NT2/D1 (cell line): ENCODE data around the gene POU6F1.

Experiments used
- DNase-seq: peaks from one replicate; pipeline ENCODE4 v3.0.0-alpha.2; 2011; ENCODE audit warnings: low read depth, low spot score
- H3K27me3 ChIP-seq: 2 replicates; pipeline ENCODE4 v1.6.0; 2011; ENCODE audit warnings: mild to moderate bottlenecking; ENCODE audit not compliant: insufficient read length, insufficient read depth
- H3K36me3 ChIP-seq: 2 replicates; pipeline ENCODE4 v1.6.1; 2011; ENCODE audit warnings: mild to moderate bottlenecking, low read length, mixed read lengths; ENCODE audit not compliant: insufficient read depth, insufficient read length
- H3K4me1 ChIP-seq: 2 replicates; pipeline ENCODE4 v1.5.1; 2011; ENCODE audit not compliant: insufficient read depth, insufficient read length
- H3K4me3 ChIP-seq: 2 replicates; pipeline ENCODE4 v1.5.1; 2011; ENCODE audit warnings: low read depth; ENCODE audit not compliant: insufficient read length
- H3K9ac ChIP-seq: 2 replicates; pipeline ENCODE4 v1.6.0; 2011; ENCODE audit warnings: low read depth; ENCODE audit not compliant: insufficient read length
- H3K9me3 ChIP-seq: 2 replicates; pipeline ENCODE4 v1.5.1; 2011; ENCODE audit warnings: mild to moderate bottlenecking, low read length; ENCODE audit not compliant: insufficient read depth
- SUZ12 ChIP-seq: IDR thresholded peaks from 2 replicates; pipeline ENCODE4 v1.6.1; 2011; ENCODE audit not compliant: insufficient read length, insufficient read depth; ENCODE audit errors: extremely low read depth
- YY1 ChIP-seq: IDR thresholded peaks from 2 replicates; pipeline ENCODE4 v1.6.1; 2011; ENCODE audit not compliant: insufficient read length, insufficient read depth
- ZNF274 ChIP-seq: IDR thresholded peaks from 2 replicates; pipeline ENCODE4 v1.6.1; 2011; ENCODE audit warnings: mild to moderate bottlenecking, low read depth, low read length

POU6F1 gene

DNA sequence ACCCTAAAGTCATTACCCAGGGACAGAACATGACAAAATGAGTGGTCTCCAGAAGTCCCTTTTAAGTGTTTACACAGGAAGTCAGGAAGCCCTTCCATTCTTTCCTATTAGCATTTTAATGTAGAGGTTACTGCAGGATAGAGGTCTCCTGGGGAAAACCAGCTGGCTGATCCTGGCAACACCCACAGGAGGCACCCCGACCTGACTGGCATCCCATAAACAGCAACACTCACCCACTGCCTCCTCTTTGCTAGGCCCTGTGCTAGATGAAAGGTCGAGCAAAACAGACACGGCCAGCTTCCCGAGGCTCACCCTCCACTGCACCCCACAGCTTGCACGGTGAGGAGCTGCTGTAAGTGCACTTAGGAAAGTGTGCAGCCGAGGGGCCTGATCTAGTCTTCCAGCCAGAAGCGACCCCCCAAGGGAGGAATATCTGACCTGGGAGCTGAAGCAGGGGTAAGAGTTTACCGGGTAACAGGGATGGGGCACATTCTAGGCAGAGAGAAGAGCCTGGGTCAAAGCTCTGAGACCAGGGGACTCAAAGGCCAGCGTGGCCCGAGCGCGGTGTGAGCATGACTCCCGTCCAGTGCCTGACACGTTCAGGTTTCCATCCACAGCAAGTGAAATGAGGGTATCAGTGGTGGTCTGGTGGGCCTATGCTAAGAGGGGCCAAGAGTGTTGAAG lies 29.8 kb upstream of the POU6F1 start:
- DNase-seq, result no peak
- H3K4me1 ChIP-seq, result peaks cover 7% of the 10 kb centered on the region
- H3K4me3 ChIP-seq, result no peak overlapping the region
- H3K36me3 ChIP-seq, result peaks cover 46% of the 10 kb centered on the region
- TF ChIP-seq SUZ12 (no peak), YY1 (no peak), ZNF274 (no peak)
- no peaks in the 10 kb centered on the region for H3K27me3 ChIP-seq
- H3K9ac ChIP-seq, result peak overlapping the region; percentile 50
- no peaks in the 10 kb centered on the region for H3K9me3 ChIP-seq

DNA sequence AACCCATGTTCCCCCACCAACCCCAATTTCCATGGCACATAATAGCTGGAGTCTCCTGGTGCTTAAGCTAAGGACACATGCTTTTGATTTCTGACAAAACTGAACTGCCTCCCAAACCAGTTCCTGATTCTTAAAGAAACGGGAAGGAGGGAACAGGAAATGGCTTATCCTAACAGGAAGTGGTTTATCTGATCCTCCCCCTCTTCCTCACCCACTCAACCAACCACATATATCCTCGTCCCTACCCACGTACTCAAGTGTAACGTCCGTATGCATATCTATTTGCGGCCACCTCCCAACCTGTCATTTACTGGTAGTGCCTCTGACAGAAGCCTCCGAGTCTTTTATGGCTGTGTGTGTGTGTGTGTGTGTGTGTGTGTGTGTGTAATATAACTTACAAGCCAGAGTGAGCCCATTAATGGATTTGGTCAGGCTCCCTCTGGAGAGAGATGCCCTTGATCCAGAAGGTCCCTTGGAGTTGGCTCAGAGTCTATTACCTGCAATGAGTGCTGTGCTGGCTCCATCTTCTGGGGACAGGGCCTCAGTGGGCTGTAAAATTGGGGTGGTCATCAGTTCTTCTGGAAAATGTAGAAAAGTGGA lies 28.5 kb upstream of the POU6F1 start:
- Histone ChIP-seq H3K4me3 (no peak overlapping the region), H3K4me1 (peaks cover 7% of the 10 kb centered on the region), H3K9ac (no peak overlapping the region), H3K9me3 (no peaks in the 10 kb centered on the region), H3K36me3 (peaks cover 54% of the 10 kb centered on the region), H3K27me3 (no peaks in the 10 kb centered on the region)
- TF ChIP-seq ZNF274 (no peak), SUZ12 (no peak), YY1 (no peak)
- no peak for DNase-seq

DNA sequence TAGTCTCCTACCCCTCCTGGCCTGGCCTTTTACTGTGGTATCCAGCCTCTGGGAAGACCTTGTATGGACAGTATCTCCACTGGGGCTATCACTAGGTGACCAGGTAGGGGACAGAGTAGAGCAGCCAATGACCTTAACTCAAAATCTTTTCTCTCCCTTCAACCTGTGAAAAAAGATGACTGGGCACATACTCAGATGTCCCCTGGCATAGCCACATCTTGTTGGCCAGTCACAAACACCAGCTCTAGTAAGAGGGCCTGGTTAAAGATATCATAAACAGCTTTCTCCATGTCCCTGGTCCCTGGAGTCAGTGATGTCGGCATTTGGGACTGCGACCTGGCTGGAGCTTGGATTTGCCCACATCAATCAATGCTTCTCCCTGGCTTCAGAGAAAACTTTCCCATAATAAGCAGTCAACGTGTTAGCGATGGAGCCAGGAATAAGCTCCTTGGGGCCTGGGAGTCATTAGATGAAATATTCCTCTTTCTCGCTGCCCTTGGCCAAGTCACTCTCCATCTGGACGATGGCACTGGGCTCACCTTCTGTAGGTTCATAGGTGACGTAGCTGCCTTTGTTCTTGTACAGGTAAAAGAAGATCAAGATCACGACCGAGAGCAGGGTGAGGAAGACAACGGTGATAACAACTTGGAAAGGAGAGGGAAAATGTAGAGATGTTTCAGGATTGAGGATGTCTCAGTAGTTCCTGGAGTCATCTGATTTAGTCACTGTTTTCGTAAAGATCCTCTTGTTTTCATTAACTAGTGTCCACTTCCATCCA lies 27.8 kb upstream of the POU6F1 start:
- H3K9me3 ChIP-seq, result no peaks in the 10 kb centered on the region
- H3K4me1 ChIP-seq, result peaks cover 7% of the 10 kb centered on the region
- H3K27me3 ChIP-seq, result no peaks in the 10 kb centered on the region
- H3K4me3 ChIP-seq, result no peak overlapping the region
- DNase-seq, result no peak
- TF ChIP-seq YY1 (no peak), SUZ12 (no peak), ZNF274 (no peak)
- no peak overlapping the region for H3K9ac ChIP-seq
- H3K36me3 ChIP-seq, result peaks cover 59% of the 10 kb centered on the region

DNA sequence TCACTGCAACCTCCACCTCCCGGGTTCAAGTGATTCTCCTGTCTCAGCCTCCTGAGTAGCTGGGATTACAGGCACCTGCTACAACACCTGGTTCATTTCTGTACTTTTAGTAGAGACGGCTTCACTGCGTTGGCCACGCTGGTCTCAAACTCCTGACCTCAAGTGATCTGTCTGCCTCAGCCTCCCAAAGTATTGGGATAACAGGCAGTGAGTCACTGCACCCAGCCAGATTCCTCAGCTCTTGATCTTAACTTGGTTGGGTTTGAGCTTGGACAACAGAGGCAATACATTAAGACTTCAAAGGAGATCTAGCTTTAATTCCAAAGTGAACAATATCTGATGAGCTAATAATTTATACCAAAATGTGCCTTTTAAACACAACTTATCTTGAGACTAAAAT lies 26.4 kb upstream of the POU6F1 start:
- Histone ChIP-seq H3K9me3 (no peaks in the 10 kb centered on the region), H3K36me3 (peaks cover 61% of the 10 kb centered on the region), H3K4me1 (peaks cover 9% of the 10 kb centered on the region), H3K27me3 (no peaks in the 10 kb centered on the region), H3K9ac (no peak overlapping the region), H3K4me3 (no peak overlapping the region)
- TF ChIP-seq YY1 (no peak), SUZ12 (no peak), ZNF274 (no peak)
- DNase-seq, result no peak

DNA sequence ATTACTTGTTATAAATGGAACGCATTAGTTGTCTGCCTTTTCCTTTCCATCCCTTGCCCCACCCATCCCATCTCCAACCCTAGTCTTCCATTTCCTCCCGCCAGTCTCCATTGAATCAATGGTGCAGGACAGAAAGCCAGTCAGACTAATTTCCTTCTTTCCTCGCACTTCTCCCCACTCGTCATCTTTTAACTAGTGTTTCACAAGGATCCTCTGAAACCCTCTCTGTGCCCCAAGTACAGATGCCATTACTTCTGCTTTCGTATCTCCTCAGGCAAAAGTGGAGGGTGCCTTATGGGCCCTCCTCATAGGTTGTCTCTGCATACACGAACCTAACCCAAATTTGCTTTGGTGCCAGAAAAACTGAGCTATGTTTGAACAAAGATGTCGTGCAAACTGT lies 25.0 kb upstream of the POU6F1 start:
- peaks cover 6% of the 10 kb centered on the region for H3K4me1 ChIP-seq
- H3K9ac ChIP-seq, result no peak overlapping the region
- no peaks in the 10 kb centered on the region for H3K27me3 ChIP-seq
- peaks cover 56% of the 10 kb centered on the region for H3K36me3 ChIP-seq
- no peak for DNase-seq
- H3K4me3 ChIP-seq, result no peak overlapping the region
- no peak for TF ChIP-seq SUZ12
- no peak for TF ChIP-seq YY1
- TF ChIP-seq ZNF274, result no peak
- H3K9me3 ChIP-seq, result no peaks in the 10 kb centered on the region

DNA sequence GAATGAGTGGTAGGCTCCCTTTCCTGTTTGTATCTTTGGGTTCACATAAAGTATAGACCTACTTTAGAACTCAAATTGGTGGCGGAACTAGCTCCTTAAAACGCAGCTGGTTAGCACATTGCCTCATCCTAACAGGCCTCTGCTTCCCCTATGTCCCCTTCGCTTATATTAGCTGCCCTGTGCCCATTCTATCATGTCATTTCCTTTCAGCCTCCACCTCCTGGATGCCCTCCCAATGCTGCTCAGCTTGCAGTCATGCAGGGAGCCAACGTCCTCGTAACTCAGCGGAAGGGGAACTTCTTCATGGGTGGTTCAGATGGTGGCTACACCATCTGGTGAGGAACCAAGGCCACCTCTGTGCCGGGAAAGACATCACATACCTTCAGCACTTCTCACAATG lies 24.3 kb upstream of the POU6F1 start:
- H3K4me3 ChIP-seq, result no peak overlapping the region
- DNase-seq, result no peak
- TF ChIP-seq ZNF274 (no peak), SUZ12 (no peak)

DNA sequence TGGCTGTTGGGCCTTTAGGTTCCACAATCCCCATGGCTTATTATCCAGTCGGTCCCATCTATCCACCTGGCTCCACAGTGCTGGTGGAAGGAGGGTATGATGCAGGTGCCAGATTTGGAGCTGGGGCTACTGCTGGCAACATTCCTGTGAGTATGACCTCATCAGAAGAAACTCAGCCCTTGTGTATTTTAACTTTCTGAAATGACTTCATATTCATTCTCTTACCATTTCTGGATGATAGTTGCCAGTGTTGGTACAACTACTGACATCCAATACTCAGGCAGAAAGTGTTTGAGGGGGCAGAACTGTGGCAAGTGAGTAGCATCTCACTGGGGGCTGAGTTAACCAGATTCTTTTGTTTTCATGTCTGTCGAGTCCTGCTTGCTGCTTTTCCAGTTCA lies 23.1 kb upstream of the POU6F1 start:
- no peak for DNase-seq
- no peaks in the 10 kb centered on the region for H3K27me3 ChIP-seq
- TF ChIP-seq YY1, result no peak
- H3K4me3 ChIP-seq, result no peak overlapping the region
- H3K9ac ChIP-seq, result no peak overlapping the region
- H3K9me3 ChIP-seq, result no peaks in the 10 kb centered on the region
- H3K4me1 ChIP-seq, result peaks cover 2% of the 10 kb centered on the region
- peaks cover 49% of the 10 kb centered on the region for H3K36me3 ChIP-seq

More for the DNA sequence above, 24.3 kb upstream of the POU6F1 start:
- Histone ChIP-seq H3K4me1 (peaks cover 2% of the 10 kb centered on the region), H3K9ac (no peak overlapping the region), H3K27me3 (no peaks in the 10 kb centered on the region), H3K9me3 (no peaks in the 10 kb centered on the region), H3K36me3 (peaks cover 56% of the 10 kb centered on the region)
